GM12878 (cell line): Measurements from ENCODE around the gene TMEM45A.

ENCODE experiments used
- ATF2 ChIP-seq: IDR thresholded peaks from 2 replicates; pipeline ENCODE4 v1.6.1; 2012; ENCODE audit warnings: low read length, inconsistent platforms
- CREM ChIP-seq: IDR thresholded peaks from 2 replicates; pipeline ENCODE4 v1.6.1; 2014; ENCODE audit warnings: antibody characterized with exemption, low read depth
- CTCF ChIP-seq, 3 experiments: IDR thresholded peaks in 2 of 3; conservative IDR thresholded peaks in 1 of 3; 2 replicates each; pipeline ENCODE4 v1.5.1; 2011; ENCODE audit warnings: low read depth in 3 of 3, low read length in 3 of 3, mild to moderate bottlenecking in 3 of 3, control low read depth in 2 of 3, moderate library complexity in 2 of 3, inconsistent platforms in 1 of 3, mixed read lengths in 1 of 3; ENCODE audit not compliant: control insufficient read depth in 2 of 3, insufficient read depth in 1 of 3; ENCODE audit errors: extremely low read depth in 1 of 3
- CUX1 ChIP-seq: IDR thresholded peaks from 2 replicates; pipeline ENCODE4 v1.6.1; 2012; ENCODE audit warnings: improper control_type of control experiment, low read depth, low read length; ENCODE audit not compliant: insufficient replicate concordance
- E2F8 ChIP-seq: fragments of 450-650 bp; IDR thresholded peaks from 2 replicates; pipeline ENCODE4 v1.6.1; 2018; ENCODE audit warnings: mild to moderate bottlenecking, low read depth, moderate library complexity; ENCODE audit not compliant: partially characterized antibody
- JUND ChIP-seq: IDR thresholded peaks from 2 replicates; pipeline ENCODE4 v1.6.1; 2012; ENCODE audit warnings: low read depth, mild to moderate bottlenecking, low read length, improper control_type of control experiment, moderate library complexity
- PAX8 ChIP-seq: fragments of 450-650 bp; IDR thresholded peaks from 2 replicates; pipeline ENCODE4 v1.6.1; 2017; ENCODE audit warnings: mild to moderate bottlenecking, moderate library complexity
- POLR2A ChIP-seq: IDR thresholded peaks from 2 replicates; pipeline ENCODE4 v1.6.1; 2011; ENCODE audit warnings: low read depth, mild to moderate bottlenecking, low read length
- POLR2AphosphoS5 ChIP-seq: IDR thresholded peaks from 2 replicates; pipeline ENCODE4 v1.6.1; 2011; ENCODE audit warnings: mild to moderate bottlenecking, low read length, inconsistent platforms
- RAD21 ChIP-seq: IDR thresholded peaks from 2 replicates; pipeline ENCODE4 v1.6.1; 2011; ENCODE audit warnings: mild to moderate bottlenecking, low read depth, low read length, moderate library complexity; ENCODE audit not compliant: insufficient read depth
- SIX5 ChIP-seq: IDR thresholded peaks from 2 replicates; pipeline ENCODE4 v1.6.1; 2011; ENCODE audit warnings: mild to moderate bottlenecking, low read depth, low read length, moderate library complexity; ENCODE audit not compliant: severe bottlenecking
- TBL1XR1 ChIP-seq: IDR thresholded peaks from 2 replicates; pipeline ENCODE4 v1.6.1; 2012; ENCODE audit warnings: low read depth, low read length, improper control_type of control experiment
- YY1 ChIP-seq: IDR thresholded peaks from 2 replicates; pipeline ENCODE4 v1.6.1; 2011; ENCODE audit warnings: low read depth, mild to moderate bottlenecking, low read length

- TF ChIP-seq CTCF (IDR thresholded peaks at IDR 0.05 in 2 of 3, conservative IDR thresholded peaks at IDR 0.05 in 1 of 3; ENCODE audit: control insufficient read depth in 2 of 3, extremely low read depth in 1 of 3, insufficient read depth in 1 of 3, low read depth in 3 of 3, low read length in 3 of 3): no peak
- TF ChIP-seq PAX8: no peak
- TF ChIP-seq JUND: no peak
- no peak for TF ChIP-seq SIX5
- no peak for TF ChIP-seq POLR2AphosphoS5
- TF ChIP-seq YY1: no peak
- TF ChIP-seq RAD21: no peak
- no peak for TF ChIP-seq ATF2
- no peak for TF ChIP-seq TBL1XR1
- no peak for TF ChIP-seq CREM
- no peak for TF ChIP-seq CUX1
- TF ChIP-seq POLR2A: no peak
- TF ChIP-seq E2F8: no peak
These were observed 11.0 kb downstream of the TMEM45A start for GRCh38 chr3:100503448-100503847.
